ENCODE results near the gene CDH6.

DNA sequence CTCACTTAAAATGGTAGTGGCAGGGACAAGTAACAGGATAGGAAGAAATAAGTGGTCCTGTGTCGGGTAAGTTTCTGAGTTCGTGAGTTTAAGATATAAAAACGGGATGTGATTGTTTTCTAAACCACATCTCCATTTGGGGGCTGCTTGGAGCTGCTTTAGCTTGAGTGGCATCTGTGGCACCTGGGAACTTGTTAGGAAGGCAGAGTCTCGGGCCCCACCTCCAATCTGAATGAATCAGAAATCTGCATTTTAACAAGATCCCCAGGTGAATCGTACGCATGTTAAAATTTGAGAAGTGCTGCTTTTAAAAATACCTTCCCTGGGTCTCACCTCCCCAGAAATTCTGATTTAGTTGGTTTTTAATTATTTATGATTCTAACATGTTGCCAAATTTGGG is 78.1 kb downstream of the CDH6 start:
- TF ChIP-seq, protein P1, sequence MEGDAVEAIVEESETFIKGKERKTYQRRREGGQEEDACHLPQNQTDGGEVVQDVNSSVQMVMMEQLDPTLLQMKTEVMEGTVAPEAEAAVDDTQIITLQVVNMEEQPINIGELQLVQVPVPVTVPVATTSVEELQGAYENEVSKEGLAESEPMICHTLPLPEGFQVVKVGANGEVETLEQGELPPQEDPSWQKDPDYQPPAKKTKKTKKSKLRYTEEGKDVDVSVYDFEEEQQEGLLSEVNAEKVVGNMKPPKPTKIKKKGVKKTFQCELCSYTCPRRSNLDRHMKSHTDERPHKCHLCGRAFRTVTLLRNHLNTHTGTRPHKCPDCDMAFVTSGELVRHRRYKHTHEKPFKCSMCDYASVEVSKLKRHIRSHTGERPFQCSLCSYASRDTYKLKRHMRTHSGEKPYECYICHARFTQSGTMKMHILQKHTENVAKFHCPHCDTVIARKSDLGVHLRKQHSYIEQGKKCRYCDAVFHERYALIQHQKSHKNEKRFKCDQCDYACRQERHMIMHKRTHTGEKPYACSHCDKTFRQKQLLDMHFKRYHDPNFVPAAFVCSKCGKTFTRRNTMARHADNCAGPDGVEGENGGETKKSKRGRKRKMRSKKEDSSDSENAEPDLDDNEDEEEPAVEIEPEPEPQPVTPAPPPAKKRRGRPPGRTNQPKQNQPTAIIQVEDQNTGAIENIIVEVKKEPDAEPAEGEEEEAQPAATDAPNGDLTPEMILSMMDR (conservative IDR thresholded peaks at IDR 0.05), result no peak
- TF ChIP-seq ZFX (IDR thresholded peaks at IDR 0.05), result no peak

Measured in C4-2B (cell line).